HG03039 (cell line): ENCODE measurements around the gene RASA2.
"Not testable (repeated sequence)": the region's sequence is repeated elsewhere in the genome, so short reads cannot be mapped to it uniquely, and the experiment has no call there.

Experiments
- ATAC-seq: cut with Tn5 transposase; IDR thresholded peaks from one replicate; pipeline ENCODE4 v1.9.1; 2021; ENCODE audit warnings: mild to moderate bottlenecking, moderate library complexity; ENCODE audit not compliant: unreplicated experiment

RASA2 gene

GRCh38 chr3:141457624-141458236 lies 29.1 kb upstream of the RASA2 start:
- no peak for ATAC-seq

- ATAC-seq, result no peak
Observed at GRCh38 chr3:141459008-141459407, 27.8 kb upstream of the RASA2 start.

- ATAC-seq, result peak; percentile 89
Observed at GRCh38 chr3:141460097-141460704, 26.6 kb upstream of the RASA2 start.

GRCh38 chr3:141462176-141462859 lies 24.5 kb upstream of the RASA2 start:
- ATAC-seq, result no peak

GRCh38 chr3:141465221-141465620 lies 21.6 kb upstream of the RASA2 start:
- no peak for ATAC-seq

GRCh38 chr3:141466633-141467169 lies 20.1 kb upstream of the RASA2 start:
- ATAC-seq, result no peak

- no peak for ATAC-seq
Observed at GRCh38 chr3:141469720-141470119, 17.1 kb upstream of the RASA2 start.

- ATAC-seq, result no peak
Observed at GRCh38 chr3:141471160-141471559, 15.7 kb upstream of the RASA2 start.

- no peak for ATAC-seq
Observed at GRCh38 chr3:141476033-141476432, 10.8 kb upstream of the RASA2 start.

GRCh38 chr3:141477224-141477623 lies 9.6 kb upstream of the RASA2 start:
- no peak for ATAC-seq

GRCh38 chr3:141478139-141478538 lies 8.7 kb upstream of the RASA2 start:
- ATAC-seq, result no peak

- ATAC-seq, result not testable (repeated sequence)
Observed at GRCh38 chr3:141478840-141479239, 8.0 kb upstream of the RASA2 start.

GRCh38 chr3:141482245-141482922 lies 4.4 kb upstream of the RASA2 start:
- ATAC-seq, result no peak

GRCh38 chr3:141484701-141485287 lies 2.0 kb upstream of the RASA2 start:
- no peak for ATAC-seq

- no peak for ATAC-seq
Observed at GRCh38 chr3:141485641-141486495, 959 bp upstream of the RASA2 start.

- ATAC-seq, result no peak
Observed at GRCh38 chr3:141486496-141486745, 406 bp upstream of the RASA2 start.

- ATAC-seq, result peak; percentile 64
Observed at GRCh38 chr3:141487521-141488252, 860 bp downstream of the RASA2 start.

GRCh38 chr3:141489203-141489602 lies 2.4 kb downstream of the RASA2 start:
- ATAC-seq, result no peak

GRCh38 chr3:141491081-141491480 lies 4.3 kb downstream of the RASA2 start:
- no peak for ATAC-seq

- no peak for ATAC-seq
Observed at GRCh38 chr3:141491929-141492328, 5.1 kb downstream of the RASA2 start.
